SK-N-DZ (cell line): ENCODE data around the gene ZBED1.
"Not testable (repeated sequence)": the region's sequence is repeated elsewhere in the genome, so short reads cannot be mapped to it uniquely, and the experiment has no call there.

ENCODE experiments used
- DNase-seq: peaks from one replicate; pipeline ENCODE4 v3.0.0-alpha.2; 2015; ENCODE audit warnings: low spot score

The ZBED1 gene

DNA sequence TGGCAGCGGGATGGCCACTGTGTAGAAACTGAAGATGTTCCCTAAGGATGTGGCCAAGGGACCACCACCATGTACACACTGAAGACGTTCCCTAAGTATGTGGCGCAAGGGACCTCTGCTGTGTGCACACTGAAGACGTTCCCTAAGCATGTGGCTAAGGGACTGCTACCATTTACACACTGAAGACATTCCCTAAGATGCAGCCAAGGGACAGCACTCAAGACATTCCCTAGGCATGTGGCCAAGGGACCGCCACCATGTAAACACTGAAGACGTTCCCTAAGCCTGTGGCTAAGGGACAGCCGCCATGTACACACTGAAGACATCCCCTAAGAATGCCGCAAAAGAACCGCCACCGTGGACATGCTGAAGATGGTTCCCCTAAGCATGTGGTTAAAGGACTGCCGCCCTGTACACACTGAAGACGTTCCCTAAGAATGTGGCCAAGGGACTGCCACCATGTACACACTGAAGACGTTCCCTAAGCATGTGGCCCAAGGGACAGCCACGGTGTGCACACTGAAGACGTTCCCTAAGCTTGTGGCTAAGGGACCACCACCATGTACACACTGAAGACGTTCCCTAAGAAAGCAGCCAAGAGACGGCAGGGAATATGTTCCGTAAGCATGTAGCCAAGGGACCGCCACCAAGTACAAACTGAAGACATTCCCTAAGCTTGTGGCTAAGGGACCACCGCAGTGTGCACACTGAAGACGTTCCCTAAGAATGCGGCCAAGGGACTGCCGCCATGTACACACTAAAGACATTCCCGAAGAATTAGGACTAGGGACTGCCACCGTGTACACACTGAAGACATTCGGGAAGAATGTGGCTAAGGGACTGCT is 43.3 kb downstream of the ZBED1 start:
- no peak for DNase-seq

GRCh38 chrX:2456091-2456490 is 44.7 kb downstream of the ZBED1 start:
- DNase-seq, result not testable (repeated sequence)

GRCh38 chrX:2454620-2455019 is 46.2 kb downstream of the ZBED1 start:
- DNase-seq, result not testable (repeated sequence)

GRCh38 chrX:2452799-2453198 is 48.0 kb downstream of the ZBED1 start:
- DNase-seq, result no peak

DNA sequence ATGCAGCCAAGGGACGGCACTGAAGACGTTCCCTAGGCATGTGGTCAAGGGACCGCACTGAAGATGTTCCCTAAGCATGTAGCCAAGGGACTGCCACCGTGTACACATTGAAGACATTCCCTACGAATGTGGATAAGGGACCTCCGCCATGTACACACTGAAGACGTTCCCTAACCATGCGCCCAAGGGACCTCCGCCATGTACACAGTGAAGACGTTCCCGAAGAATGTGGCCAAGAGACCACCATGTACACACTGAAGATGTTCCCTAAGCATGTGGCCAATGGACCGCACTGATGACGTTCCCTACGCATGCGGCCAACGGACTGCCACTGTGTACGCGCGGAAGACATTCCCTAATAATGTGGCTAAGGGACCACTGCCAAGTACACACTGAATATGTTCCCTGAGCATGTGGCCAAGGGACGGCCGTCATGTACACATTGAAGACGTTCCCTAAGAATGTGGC is 48.4 kb downstream of the ZBED1 start:
- DNase-seq, result no peak

GRCh38 chrX:2451501-2452316 is 49.1 kb downstream of the ZBED1 start:
- no peak for DNase-seq

DNA sequence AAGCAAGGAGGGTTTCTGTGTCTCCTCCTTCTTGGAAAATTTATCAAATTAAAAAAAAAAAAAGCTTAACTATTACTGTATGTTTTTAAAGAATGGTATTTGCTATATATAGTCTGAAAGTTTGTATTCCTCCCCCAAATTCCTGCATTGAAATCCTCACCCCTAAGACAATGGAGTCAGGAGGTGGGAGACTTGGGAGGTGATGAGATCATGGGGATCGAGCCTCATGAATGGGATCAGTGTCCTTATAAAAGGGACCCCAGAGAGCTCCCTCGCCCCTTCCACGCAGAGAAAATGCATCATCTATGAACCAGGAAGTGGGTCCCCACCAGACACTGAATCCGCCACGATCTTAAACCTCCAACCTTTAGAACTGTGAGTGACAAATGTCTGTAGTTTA is 50.1 kb downstream of the ZBED1 start:
- DNase-seq, result no peak

DNA sequence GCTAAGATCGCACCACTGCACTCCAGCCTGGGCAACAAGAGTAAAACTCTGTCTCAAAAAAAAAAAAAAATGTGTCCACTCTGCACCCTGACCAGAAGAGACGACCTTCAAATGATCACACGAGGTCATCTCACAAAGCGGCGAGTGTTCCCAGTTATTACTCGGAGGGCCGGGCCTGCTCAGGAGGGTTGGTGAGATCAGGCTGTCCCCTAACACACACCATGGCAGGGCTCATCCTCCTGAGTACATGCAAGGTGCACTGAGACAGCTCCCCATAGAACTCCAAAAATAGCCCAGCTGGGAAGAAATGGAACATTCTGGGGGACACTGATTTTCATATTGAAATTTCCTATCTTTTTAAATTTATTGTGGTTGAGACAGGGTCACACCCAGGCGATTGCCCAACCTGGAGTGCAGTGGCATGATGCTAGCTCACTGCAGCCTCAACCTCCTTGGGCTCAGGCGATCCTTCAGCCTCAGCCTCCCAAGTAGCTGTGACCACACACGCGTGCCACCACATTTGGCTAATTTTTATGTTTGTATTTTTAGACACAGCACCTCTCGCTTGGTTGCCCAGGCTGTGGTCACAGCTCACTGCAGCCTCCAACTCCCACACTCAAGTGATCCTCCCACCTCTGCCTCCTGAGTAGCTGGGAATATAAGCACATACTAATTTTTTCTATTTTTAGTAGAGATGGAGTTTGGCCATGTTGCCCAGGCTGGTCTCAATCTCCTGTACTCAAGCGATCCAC is 51.5 kb downstream of the ZBED1 start:
- DNase-seq, result no peak

DNA sequence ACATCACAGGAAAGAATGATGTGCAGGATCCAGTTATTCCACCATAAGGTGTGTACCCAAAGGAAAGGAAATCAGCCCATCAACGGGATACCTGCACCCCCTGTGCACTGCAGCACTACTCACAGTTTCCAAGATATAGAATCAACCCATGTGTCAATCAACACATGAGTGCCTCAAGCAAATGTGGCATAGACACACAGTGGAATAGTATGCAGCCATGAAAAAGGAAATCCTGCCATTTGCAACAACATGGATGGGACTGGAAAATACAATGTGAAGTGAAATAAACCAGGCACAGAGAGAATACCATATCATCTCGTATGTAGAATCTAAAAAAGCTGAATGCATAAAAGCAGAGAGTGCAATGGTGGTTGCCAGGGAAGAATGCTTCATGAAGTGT is 53.3 kb downstream of the ZBED1 start:
- DNase-seq, result no peak

- no peak for DNase-seq
These were observed 54.0 kb downstream of the ZBED1 start for GRCh38 chrX:2446815-2447214.

DNA sequence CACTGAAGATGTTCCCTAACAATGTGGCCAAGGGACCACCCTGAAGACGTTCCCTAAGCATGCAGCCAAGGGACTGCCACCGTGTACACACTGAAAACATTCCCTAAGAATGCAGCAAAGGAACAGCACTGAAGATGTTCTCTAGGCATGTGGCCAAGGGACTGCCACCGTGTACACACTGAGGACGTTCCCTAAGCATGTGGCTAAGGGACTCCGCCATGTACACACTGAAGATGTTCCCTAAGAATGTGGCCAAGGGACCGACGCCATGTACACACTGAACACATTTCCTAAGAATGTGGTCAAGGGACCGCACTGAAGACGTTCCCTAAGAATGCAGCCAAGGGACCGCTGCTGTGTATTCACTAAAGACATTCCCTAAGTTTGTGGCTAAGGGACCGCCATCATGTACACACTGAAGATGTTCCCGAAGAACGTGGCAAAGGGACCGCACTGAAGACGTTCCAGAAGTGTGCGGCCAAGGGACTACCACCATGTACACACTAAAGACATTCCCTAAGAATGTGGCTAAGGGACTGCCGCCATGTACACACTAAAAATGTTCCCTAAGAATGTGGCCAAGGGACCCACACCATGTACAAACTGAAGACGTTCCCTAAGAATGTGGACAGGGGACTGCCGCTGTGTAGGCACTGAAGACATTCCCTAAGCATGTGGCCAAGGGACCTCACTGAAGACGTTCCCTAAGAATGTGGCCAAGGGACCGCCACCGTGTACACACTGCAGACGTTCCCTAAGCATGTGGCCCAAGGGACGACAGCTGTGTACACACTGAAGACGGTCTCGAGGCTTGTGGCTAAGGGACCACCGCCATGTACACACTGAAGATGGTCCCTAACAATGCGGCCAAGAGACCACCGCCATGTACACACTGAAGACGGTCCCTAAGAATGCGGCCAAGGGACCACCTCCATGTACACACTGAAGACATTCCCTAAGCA is 54.8 kb downstream of the ZBED1 start:
- no peak for DNase-seq

DNA sequence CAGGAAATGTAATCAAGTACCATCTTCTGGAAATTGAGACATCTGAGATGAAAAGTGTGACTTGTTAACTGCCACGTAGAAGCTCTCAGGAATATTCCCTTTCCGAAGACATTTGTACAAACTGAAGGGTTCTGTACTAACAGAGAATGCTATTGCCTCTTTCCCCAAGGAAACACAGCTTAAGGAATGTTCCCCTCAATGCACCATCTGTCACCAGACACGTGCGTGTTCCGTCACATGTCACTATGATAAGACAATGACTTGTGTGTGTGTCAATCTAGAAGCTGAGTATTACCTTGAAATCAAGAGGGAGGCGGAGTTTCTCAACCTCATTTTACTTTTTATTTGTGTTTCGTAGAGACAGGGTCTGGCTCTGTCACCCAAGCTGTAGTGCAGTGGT is 58.1 kb downstream of the ZBED1 start:
- DNase-seq, result no peak

DNA sequence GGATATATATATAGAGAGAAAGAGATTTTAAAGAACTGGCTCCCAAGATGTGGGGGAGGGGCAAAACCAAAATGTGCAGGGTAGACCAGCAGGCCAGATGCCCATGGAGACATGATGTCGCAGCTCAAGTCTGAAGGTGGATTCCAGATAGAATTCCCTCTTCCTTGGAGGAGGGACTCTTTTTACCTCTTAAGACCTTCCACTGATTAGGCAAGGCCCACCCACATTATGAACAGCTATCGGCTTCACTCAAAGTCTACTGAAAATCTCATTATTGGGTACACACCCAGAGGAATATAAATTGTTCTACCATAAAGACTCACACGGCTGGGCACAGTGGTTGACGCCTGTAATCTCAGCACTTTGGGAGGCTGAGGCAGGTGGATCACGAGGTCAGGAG is 59.3 kb downstream of the ZBED1 start:
- no peak for DNase-seq

DNA sequence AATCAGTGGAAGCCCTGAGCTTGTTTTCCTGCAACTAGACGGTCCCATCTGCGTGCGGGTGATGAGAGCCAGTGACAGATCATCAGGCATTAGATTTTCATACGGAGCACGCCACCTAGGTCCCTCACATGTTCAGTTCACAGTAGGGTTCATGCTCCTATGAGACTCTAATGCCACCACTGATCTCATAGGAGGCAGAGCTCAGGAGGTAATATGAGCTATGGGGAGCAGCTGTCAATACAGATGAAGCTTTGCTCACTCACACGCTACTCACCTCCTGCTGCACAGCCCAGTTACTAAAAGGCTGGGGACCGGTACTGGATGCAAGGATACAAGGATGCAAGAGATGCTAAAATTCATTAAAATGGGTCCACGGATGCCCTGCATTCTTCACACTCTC is 61.2 kb downstream of the ZBED1 start:
- no peak for DNase-seq
